GM19395 (cell line): ENCODE results near the gene TEX53.

Experiments
- ATAC-seq: cut with Tn5 transposase; IDR thresholded peaks from one replicate; pipeline ENCODE4 v1.9.1; 2021; ENCODE audit warnings: mild to moderate bottlenecking, moderate library complexity; ENCODE audit not compliant: unreplicated experiment

The TEX53 gene

DNA sequence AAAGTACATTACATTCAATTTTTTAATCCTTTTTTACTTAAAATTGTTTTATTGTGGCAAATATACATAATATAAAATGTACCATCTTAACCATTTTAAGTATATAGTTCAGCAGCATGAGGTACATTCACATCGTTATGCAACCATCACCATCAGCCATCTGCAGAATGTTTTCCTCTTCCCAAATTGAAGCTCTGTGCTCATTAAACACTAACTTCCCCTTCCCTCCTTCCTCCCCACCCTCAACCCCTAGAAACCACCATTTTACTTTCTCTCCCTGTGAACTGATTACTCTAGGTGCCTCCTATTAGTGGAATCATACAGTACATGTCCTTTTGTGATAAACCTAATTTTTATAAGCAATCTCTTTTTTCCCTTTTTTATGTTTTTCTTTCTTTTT lies 15.6 kb downstream of the TEX53 start:
- ATAC-seq: no peak

- ATAC-seq: no peak
Measured at GRCh38 chr9:114638404-114638803, 19.2 kb downstream of the TEX53 start.

- no peak for ATAC-seq
Measured at GRCh38 chr9:114634387-114634786, 23.2 kb downstream of the TEX53 start.

GRCh38 chr9:114633438-114634089 lies 24.0 kb downstream of the TEX53 start:
- ATAC-seq: no peak

- no peak for ATAC-seq
Measured at GRCh38 chr9:114631166-114631565, 26.4 kb downstream of the TEX53 start.

DNA sequence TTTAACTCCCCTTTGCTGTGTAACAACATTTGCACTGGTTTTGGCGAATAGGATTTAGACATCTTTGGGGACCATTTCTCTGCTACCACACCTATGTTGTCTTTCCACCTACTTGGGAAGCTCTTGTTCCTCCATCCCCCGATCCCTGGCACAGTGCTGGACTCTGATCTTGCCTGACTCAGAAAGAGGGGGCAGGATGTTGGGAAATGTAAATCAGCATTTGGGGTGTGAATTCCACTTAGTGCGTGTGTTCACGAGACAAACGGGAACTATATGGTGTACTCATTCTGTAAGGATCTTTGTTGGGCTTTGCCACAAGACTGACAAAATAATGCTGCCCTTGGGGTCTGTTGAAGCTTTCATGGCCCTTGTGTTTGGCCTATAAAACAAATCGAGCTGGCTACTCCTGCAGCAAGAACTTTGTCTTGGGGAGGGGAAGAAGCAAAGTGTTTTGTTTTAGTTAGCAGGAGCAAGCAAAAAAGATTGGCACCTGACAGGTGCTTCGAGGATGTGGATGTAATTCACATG lies 28.0 kb downstream of the TEX53 start:
- no peak for ATAC-seq

GRCh38 chr9:114627553-114627952 lies 30.1 kb downstream of the TEX53 start:
- no peak for ATAC-seq

DNA sequence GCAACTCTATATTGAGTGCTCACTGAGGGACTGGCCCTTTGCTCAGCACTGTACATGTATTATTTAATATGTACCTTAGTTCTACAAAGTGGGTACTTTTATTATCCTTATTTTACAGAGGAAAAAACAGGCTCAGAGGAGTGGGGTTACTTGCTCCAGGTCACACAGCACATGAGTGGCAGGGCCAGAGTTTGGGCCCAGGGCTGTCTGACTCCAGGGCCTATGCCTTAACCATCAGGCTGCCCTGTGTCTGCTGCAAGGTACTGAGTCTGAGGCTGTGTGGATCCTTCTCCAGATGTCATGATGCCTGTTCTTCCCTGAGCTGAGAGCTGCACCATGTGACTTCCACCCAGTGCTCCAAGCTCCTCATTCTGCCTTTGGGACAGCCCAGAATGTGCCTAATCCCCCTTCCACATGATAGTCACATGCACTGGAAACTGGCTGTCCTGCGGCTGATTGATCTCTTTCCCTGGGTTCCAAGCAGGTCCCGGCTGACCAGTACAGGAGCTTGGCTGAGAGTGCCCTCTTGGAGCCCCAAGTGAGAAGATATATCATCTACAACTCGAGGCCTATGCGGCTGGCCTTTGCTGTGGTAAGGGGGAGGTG lies 31.1 kb downstream of the TEX53 start:
- ATAC-seq: no peak

- no peak for ATAC-seq
Measured at GRCh38 chr9:114624677-114625076, 32.9 kb downstream of the TEX53 start.

DNA sequence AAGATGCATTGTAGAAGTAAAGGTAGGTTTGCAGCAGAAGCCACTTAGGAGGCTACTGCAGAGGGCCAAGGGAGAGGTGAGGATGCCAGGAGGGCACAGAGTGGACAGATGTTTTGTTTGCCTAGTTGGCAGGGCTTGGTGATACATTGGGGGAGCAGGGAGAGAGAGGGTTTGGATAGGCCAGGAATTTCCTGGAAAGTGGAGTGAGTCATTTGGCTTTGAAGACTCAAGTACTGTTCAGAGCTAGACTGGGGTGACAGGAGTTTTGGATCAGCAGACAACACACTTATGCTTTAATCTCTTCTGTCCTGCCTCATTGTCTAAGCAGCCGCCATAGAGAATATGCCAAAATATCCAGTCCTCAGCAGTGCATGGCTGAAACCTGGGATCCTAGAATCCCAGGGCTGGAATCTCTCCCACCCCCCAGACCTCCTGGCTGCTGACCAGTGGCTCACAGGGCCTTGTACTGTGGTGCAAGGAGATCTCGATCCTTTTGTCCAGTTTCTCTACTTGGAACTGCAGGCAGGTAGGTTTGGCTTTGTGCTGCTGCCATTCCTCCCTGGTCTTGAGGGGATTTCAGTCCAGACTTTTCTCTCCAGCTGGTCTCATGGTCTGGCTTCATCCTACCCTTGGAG lies 35.5 kb downstream of the TEX53 start:
- no peak for ATAC-seq

DNA sequence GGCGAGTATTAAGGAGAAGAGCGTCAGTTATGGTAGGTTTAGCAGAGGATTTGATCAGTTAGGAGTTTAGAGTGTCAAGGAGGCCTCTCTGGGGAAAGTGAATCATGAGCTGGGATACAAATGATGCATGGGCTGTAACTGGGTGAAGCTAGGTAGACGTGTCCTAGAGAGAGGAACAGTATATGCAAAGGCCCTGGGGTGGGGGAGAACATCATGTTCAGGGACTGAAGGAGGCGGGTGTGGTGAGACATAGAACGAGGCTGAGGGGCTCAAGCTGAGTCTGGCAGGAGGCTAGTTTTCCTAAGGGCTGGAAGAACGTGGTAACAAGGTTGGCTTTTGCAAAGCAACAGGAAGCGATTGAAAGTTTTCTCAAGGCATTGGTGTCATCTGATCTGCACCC lies 36.0 kb downstream of the TEX53 start:
- no peak for ATAC-seq

- ATAC-seq: peak; percentile 53
Measured at GRCh38 chr9:114619191-114619761, 38.3 kb downstream of the TEX53 start.

- ATAC-seq: peak; percentile 69
Measured at GRCh38 chr9:114616684-114617520, 40.7 kb downstream of the TEX53 start.

DNA sequence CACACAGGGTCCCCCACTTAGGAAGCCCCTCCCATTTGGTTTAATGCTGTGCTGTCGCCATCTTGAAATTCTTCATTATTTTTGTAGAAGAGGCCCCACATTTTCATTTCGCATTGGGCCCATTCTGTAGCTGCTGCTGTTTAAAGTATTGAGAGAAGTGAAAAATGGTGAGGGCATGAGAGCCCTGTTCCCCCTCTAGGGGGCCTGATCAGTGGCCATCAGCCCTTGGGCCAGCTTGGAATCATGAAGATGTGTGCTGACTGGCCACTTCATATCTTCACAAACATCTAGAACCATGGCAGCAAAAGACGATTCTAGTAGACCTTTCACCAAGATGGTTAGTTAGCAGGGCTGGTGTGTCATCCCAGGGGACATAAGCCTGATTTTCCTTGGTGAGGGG lies 43.2 kb downstream of the TEX53 start:
- ATAC-seq: no peak

DNA sequence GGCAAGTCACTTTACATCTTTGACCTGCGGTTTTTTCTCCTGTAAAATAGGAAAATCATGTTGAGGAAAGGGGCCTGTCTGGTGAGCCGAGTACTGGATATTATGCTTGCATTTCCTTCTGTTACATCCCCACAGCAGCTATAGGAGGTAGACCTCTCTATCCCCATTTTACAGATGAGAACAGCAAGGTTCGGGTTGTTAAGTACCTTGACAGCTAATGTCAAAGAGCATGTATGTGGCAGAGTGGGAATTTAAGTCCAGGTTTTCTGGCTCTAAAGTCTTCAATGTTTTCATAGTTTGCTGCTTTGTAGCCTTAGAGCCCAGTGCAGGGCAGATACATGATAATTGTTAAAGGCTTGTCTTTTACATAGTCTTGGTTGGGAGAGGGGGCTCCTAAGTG lies 43.7 kb downstream of the TEX53 start:
- ATAC-seq: no peak

DNA sequence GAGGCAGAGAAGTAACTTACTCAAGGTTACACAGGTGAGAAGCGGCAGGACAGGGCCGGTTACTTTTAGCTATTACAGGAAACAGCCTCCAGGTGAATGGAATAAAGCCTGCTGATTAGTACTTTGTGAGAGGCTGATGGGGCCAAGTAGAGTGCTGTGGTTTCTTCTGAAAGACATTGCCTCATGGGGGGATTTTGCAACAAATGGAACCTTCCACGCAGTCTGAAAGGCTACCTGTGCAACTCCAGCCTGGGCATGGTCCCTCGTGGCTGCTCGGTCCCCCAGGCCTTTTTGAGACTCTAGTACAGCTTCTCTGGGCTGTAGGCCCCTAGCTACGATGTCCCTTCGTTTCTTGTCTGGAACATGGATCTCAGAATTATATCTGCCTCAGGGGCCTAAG lies 44.5 kb downstream of the TEX53 start:
- ATAC-seq: no peak

DNA sequence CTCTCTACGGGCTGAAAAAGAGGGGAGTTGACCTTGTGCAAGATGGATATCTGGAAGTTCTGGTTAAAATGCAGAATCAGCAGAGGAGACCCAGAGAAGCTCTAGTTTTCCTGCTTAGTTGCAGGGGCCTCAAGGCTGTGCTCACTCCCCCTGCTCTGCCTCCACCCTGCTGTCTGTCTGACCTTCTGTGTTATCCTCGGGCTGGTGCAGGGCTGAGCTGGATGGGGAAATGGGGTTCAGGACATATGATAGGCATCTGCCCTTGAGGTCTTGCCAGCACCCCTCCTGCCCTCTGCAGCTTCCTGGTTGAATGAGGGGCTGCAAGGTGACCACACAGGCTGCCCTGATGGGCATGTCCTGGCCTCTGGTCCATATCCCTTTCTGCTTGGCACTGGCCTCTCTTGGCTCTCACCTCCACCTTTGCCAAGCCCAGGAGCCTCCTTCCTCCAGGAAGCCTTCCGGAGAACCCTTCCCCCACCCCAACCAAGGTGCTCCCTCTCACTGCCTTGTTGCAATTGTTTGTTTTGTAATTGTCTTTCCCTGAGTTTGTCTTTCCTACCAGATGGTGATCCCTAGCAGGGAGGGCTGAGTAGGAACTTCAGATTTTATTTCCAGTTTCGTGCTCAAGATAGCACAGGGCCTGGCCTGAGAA lies 45.2 kb downstream of the TEX53 start:
- ATAC-seq: no peak

- peak; percentile 29 for ATAC-seq
Measured at GRCh38 chr9:114611516-114612271, 45.9 kb downstream of the TEX53 start.

- ATAC-seq: no peak
Measured at GRCh38 chr9:114608525-114608796, 49.1 kb downstream of the TEX53 start.
